Myocyte (in vitro differentiated cells): ENCODE results near the gene TLK1. TPM values are rescaled to one million over a fixed set of nuclear protein-coding genes. Genes with fewer than 3 reads are reported as not detected.
A peak's percentile ranks its signal among the peaks of the same experiment; 100 is the strongest.

Experiments used
- DNase-seq: peaks from one replicate; pipeline ENCODE4 v3.0.0-alpha.2; 2012; ENCODE audit warnings: low read depth
- total RNA-seq: library from RNA; depleted of rRNA; stranded (reverse); fragments of >200 nt; gene quantifications from 2 replicates; pipeline ENCODE4 v1.2.3, GENCODE V29; 2014

Gene TLK1
- total RNA-seq, 1 donor from 2014 or later = 9.9 TPM

DNA sequence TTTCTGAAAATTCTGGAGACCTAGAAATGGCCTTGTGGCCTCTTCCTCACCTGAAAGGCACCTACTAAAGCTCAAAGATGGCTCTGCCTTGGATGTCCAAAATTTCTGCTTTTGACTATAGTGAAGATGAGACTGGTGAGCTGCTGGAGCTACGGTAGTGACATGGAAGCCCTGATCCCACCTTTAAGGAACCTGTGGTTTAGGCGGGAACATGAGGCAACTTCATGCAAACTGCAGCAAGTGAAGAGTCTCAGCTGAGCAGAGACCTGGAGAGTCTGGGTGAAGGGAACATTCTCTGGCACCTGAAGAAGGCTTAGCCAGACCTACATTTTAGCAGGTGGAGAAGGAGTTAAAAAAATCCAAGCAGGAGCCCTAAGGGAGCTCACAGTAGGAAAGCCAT is 191.7 kb downstream of the TLK1 start:
- no peak for DNase-seq

DNA sequence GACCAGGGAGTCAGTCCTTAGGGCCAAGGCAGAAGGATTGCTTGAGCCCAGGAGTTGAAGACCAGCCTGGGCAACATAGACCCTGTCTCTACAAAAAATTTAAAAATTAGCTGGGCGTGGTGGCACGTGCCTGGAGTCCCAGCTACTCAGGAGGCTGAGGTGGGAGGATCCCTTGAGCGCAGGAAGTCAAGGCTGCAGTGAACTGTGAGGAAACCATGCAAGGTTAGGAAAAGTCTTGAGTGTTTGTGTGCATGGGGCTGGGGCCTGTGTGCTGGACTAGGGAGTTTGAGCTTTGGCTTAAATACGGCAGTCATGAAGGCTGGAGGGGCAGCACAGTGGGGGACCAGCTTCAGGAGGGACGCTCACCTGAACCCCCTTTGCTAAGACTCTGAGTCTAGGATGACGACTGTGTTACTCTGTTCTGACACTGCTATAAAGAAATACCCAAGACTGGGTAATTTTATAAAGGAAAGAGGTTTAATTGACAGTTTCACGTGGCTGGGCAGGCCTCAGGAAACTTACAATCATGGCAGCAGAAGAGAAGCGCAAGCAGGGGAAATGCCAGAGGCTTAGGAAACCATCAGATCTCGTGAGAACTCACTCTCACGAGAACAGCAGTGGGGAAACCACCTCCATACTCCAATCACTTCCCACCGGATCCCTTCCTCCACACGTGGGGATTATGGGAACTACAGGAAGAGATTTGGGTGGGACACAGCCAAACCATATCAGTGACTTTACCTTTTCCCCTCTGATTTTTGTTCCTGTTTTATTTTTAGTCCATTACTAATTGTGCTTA is 192.3 kb downstream of the TLK1 start:
- no peak for DNase-seq

DNA sequence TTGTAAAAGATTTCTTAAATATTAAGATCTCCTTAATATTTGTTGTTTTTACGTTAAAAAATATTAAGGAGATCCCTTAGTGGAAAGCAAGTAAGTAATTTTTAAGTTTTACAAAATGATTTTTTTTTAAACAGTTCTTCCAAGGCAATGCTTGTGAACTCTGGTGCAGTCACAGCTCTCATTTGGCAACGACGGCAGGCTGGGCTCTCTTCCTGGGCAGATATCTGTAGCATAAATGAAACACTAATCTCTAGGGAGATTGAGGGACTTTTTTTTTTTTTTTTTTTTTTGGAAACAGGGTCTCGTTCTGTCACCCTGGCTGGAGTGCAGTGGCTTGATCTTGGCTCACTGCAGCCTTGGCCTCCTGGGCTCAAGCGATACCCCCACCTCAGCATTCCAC is 193.1 kb downstream of the TLK1 start:
- DNase-seq = no peak

DNA sequence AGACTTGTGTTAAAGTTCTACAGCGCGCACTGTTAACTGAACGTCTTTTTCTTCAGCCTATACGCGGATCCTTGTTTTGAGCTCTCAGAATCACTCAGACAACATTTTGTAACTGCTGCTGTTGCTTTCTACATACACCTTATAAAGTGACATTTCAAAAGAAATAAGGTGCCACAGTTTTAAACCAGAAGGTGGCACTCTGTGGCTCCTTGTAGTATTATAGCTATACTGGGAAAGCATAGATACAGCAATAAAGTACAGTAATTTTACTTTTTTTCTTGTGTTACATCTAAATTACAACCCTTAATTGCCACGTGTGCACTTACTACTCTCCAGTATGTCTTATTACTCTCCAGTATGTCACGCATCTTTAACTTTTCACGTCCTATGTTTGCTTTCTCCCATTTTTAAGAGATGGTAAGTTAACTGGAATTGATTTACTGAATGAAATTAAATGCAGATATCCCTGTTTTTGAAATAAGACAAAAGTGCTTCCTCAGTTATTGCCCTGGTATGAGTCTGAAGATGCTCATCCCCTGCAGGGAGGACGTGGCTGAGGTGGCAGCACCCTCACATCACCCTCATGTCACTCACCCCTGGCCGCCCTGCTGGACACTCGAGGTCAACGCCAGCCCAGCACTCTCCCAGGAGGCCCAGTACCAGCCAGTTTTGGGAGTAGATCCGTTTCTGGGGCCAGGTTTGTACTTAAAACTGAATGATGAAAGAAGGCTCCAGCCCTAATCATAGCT is 193.9 kb downstream of the TLK1 start:
- no peak for DNase-seq

DNA sequence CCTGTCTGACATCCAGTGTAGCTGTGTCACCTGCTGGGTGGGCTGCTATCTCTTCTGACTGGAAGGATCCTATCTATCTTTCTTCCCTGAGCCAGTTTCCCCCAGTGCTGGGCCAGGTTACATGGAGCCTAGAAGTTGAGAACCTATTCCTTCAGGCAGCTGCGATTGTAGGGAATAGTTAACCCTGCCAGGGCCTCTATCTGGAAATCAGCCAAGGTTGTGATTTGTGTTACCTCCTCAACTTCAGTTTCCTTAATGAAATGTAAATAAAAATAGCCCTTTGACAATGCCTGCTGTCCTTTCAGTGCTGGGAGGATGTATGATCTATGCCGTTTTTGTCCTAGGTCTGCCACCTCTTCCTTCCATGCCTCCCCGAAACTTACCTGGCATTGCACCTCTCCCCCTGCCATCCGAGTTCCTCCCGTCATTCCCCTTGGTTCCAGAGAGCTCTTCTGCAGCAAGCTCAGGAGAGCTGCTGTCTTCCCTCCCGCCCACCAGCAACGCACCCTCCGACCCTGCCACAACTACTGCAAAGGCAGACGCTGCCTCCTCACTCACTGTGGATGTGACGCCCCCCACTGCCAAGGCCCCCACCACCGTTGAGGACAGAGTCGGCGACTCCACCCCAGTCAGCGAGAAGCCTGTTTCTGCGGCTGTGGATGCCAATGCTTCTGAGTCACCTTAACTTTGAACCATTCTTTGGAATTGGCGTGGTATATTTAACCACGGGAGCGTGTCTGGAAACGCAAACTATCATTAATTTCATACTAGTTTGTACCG is 195.1 kb downstream of the TLK1 start:
- peak; percentile 15 for DNase-seq

GRCh38 chr2:170963386-170963785 is 197.3 kb downstream of the TLK1 start:
- DNase-seq = no peak

DNA sequence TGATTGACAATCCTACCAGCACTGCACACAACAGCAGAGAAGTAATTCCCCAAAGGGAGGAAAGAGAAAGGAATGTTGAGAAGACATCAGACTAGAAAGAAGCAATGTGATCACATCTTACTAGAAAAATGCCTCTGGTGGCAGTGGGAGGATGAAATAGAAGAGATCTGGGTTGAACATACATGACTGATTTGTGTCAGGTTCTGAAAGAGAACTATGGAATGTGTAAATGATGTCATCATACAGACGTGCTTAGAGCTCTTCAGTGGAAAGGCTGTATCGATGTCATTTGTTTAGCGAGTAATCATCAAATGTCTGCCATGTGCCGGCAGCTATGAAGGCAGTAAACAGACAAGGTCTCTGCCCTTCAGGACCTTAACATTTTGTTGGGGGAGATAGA is 206.8 kb downstream of the TLK1 start:
- no peak for DNase-seq

GRCh38 chr2:170950221-170950761 is 210.4 kb downstream of the TLK1 start:
- no peak for DNase-seq

GRCh38 chr2:170949415-170949814 is 211.3 kb downstream of the TLK1 start:
- no peak for DNase-seq

DNA sequence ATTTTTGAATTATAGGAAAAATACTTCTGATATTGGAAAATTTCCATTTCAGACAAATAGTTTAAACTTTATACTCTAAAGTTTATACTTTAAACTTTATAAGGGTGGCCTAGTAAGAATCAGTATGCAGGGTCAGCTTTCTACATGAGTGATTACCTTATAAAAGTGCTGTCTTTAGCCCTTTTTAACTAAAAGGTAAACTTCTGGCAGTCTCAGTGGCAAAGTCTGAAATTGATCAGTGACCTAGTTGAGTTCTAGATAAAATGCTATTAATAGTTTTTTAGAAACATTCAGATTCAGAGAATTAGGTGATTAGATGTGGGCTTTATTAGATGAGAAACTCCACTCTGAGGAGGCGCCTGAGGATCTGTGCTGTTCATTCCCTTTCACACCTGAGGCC is 216.1 kb downstream of the TLK1 start:
- no peak for DNase-seq

GRCh38 chr2:170943596-170943995 is 217.1 kb downstream of the TLK1 start:
- no peak for DNase-seq

- DNase-seq = no peak
Measured at GRCh38 chr2:170943041-170943440, 217.7 kb downstream of the TLK1 start.

DNA sequence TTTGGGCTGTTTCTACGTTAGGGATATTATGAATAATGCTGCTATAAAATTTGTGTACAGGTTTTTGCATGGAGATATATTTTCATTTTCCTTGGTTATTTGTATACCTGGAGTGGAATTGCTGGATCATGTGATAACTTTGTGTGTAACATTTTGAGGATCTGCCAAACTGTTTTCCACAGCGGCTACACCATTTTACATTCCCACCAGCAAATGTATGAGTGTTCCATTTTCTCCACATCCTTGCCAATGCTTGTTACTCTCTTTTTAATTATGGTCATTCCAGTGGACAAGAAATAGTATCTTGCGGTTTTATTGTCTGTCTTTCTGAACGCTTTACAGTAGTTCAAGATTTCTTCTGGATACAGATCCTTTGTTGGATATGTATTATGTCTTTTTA is 218.1 kb downstream of the TLK1 start:
- no peak for DNase-seq

Other genes starting within 250 kb of the TLK1 start
- 85.3 and 99.5 TPM in 2 replicates for gene GORASP2, start 231.6 kb downstream of the TLK1 start, total RNA-seq